GM19023 (cell line): Measurements from ENCODE around the gene CRYGS.
"Not testable (repeated sequence)": the region's sequence is repeated elsewhere in the genome, so short reads cannot be mapped to it uniquely, and the experiment has no call there.

Experiments
- ATAC-seq: cut with Tn5 transposase; IDR thresholded peaks from one replicate; pipeline ENCODE4 v1.9.1; 2021; ENCODE audit warnings: mild to moderate bottlenecking, moderate library complexity; ENCODE audit not compliant: unreplicated experiment

The CRYGS gene

DNA sequence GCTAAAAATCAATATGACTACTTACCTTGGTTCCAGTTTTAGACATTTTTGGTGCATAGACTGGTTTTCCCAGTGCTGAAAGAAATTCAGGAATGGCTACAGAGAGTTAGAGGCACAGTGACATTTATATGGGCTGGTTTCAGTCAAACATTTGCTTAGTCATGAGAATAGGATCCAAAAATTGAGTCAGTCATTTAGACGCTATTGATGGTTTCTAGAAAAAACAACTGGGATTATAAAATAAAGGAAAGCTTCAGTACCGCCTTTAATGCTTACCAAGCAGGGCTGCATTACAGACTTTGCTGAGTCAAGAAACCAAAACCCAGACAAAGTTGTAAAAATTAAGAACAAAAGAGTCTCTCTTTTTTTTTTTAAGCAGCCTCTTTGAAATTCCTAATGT lies at the start of gene CRYGS:
TSS of gene CRYGS (minus strand) at position 100 of the 400 bp plus-strand sequence. CDS start at position 46, 54 bp downstream.
- no peak for ATAC-seq

DNA sequence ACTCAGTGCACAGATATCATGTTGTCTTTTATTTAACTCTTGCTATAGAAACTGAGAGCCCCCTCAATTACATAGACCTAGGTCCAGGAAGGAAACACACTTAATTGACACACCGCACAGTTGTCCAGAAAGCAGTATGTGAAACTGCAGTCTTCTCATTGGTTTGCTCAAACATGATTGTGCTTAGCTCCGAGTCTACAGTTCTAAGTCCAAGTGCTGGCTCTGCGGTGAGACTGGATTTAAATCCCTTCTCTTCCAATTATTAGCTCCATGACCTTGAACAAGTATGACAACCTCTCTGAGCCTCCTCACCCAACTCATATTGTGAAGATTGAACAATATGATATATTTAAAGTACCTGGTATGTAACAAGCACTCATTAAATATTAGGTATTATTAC lies 49.7 kb upstream of the CRYGS start:
- ATAC-seq, result no peak

DNA sequence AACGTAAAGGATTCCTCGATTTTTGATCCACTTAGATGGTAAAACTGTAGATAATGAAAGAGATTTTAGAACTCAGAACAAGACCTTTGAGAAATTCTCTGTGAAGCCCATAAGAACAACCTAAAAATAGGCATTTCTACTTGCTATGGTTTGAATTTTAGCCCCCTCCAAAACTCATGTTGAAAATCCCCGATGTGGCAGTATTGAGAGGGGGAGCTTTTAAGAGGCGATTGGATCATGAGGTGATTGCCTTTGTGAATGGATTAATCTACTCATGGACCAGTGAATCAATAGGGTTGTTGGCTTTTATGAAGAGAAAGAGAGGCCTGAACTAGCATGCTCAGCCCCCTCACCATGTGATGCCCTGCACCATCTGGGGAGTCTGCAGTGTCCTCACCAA lies 48.5 kb upstream of the CRYGS start:
- ATAC-seq, result no peak

DNA sequence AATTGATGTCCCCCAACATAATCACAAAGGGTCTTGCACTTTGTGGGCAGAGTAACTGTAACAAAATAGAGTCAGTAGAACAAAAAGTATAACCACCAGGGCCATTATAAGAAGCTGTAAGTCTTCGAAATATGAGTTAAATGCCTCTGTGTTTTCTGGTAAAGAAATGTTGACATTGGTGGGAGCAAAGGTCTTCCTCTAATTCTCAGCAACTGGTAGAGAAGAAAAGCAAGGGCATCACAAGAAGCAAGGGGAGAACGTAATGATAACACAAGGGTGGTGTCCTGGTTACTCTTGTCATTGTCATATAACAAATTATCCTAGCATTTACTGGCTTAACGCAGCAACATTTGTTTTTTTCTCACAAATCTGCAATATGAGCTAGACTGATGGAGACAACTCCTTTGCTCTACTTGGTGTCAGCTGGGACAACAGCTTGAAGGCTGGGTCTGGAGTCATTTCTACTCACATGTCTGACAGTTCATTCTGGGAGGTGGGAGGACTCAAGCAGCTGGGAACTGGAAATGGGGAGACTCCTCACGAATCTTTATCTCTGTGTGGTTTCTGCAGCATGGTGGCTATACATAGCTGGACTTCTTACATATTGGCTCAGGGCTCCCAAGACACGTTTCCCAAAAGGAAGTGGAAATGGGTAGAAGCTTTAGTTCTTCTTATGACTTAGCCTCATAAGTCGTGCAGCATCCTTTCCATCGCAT lies 46.6 kb upstream of the CRYGS start:
- no peak for ATAC-seq

DNA sequence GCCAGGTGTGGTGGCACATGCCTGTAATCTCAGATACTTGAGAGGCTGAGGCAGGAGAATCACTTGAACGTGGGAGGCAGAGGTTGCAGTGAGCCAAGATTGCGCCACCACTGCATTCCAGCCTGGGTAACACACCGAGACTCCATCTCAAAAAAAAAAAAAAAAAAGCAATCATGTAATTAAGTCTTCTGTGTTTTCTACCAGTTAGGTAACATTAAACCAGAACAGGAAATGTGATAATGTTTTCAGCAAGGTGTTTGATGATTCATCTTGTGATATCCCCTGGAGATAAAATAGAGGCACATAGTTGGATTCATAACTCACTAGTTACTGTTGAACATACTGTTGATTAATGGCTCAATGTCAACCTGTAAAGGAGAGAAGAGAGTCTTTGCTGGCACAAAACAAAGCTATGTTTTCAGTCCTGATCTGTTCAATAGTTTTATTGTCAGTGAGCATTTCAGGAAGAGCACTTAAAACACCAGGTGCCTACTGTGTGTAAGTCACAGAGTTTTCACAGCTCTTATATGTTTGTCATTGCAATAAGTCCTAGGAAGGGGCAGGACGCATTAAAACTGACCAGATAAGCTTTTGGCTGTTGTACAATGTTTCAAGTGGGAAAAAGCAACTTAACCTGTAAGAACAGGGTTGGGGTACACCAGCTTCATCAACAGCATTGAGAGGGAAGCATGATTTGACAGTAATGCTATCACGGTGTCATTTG lies 45.8 kb upstream of the CRYGS start:
- no peak for ATAC-seq

DNA sequence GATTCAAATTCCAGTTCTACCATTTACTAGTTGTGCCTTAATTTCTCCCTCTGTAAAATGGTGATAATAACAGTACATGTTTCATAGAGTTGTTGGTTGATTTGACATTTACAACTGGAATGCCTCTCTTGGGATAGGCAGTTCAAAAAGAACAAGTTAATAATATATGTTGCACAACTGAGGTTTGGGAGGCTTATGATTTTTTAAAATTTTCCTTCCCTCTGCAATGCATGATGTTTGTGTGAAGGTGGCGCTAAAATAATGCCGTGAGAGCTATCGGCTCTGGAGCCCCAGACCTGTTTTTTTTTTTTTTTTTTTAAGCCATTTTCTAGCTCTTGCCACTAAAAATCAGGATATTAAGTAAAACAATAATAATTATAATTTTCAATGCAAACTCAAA lies 44.9 kb upstream of the CRYGS start:
- ATAC-seq, result no peak

DNA sequence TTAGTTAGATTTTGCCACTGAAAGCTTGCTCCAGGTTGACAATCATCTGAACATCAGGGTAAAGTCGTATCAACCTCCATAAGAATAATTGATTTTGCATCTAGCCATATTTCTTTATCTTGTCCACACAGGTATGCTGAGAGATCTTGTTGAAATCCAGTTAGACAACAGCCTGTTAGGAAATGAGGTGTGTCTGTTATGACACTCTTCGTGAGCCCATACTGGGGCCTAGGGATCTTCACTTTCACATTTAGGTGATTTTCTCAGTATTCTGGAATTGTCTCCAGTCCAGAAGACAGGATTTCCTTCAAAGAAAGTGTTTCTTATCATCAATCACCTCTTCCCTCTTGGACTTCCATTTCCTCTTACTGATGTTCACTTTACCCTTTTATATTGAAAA lies 44.5 kb upstream of the CRYGS start:
- no peak for ATAC-seq

DNA sequence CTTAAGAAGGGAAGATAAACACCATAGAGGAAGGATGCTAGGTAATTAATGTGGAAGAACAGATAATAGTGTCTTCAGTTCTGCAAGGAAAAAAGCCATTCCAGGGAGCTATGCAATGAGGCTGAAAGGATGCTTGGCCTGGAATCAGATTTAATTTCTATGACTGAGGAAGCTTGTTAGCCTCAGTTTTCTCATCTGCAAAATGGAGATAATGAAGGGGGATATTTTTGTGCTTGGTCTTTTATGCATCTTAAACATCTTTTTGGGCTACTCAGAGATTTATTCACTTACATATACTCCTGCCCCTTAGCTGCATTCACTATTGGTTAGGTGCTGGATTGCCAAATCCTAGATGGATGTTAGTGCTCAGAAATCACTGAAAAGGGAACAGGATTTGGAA lies 43.0 kb upstream of the CRYGS start:
- ATAC-seq, result no peak

DNA sequence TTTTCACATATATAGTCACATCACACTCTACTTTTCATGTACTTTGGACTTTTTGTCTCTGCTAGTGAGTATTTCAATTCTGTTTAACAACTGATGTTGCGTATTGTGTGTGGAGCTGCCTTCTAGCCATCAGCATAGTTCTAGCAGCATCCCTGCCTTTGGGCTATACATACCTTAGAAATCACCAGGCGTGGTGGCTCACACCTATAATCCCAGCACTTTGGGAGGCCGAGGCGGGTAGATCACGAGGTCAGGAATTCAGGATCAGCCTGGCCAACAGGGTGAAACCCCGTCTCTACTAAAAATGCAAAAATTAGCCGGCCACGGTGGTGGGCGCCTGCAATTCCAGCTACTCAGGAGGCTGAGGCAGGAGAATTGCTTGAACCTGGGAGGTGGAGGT lies 42.1 kb upstream of the CRYGS start:
- ATAC-seq, result not testable (repeated sequence)

DNA sequence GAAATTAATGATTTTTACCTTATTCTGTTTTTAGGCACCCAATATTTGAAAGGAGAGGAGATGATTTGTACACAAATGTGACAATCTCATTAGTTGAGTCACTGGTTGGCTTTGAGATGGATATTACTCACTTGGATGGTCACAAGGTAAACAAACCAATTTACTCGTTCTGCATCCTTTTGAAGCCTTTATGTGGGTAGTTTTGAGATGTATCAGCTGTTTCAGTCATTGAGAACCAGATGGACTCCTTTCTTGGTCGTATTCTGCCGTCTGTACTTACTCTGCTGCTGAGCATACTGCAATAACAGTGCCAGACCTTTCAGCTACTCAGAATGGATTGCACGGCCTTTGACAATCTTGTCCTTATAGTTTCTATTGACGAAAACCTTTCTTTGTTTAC lies 39.7 kb upstream of the CRYGS start:
- ATAC-seq, result no peak

DNA sequence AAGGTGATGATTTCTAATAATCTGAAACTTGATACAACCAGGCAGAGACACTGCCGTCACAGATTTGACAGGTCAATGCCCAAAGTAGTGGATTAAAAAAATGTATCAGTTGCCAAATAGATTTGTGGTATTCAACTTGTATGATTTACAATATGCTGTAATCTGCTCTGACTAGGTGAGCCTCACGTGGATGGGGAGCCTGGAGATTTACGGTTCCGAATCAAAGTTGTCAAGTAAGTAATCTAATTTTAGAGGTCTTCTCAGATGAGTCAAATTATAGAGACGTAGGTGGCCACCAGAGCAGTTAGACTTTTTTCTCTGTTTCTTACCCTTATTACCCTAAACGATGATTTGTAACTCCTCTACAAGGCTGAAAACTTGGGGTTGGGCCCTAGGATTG lies 38.4 kb upstream of the CRYGS start:
- ATAC-seq, result no peak

DNA sequence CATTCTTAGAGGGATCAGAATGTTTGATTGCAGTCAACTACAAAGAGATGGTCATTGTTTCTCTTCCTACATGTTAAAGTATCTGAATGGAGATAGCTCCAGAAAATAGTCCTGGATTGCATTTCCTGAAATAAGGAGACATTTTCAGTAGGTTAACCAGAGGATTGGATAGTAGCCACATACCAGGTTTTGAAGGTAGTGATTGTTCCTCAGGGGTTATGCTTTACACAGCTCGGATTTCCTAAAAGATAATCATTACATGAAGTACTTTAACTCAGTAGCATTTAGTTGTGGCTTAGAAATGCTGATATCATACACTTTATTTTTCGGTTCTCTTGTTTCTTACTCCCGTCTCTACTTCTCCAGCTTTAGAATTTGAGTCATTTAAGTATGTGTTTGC lies 36.6 kb upstream of the CRYGS start:
- no peak for ATAC-seq

DNA sequence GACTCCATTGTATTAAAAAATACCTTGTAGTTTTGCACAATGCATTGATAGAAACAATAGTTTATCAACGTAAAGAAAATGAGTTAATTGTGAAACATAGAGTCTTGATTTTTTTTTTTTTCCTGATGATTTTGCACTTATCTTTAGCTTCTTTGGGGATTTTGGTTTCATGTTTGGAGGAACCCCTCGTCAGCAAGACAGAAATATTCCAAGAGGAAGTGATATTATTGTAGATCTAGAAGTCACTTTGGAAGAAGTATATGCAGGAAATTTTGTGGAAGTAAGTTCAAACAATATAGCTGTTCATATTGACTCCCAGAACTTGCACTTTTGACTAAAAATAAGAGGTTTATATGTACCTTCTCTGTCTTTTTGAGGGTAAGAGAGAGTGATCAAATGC lies 33.3 kb upstream of the CRYGS start:
- no peak for ATAC-seq

DNA sequence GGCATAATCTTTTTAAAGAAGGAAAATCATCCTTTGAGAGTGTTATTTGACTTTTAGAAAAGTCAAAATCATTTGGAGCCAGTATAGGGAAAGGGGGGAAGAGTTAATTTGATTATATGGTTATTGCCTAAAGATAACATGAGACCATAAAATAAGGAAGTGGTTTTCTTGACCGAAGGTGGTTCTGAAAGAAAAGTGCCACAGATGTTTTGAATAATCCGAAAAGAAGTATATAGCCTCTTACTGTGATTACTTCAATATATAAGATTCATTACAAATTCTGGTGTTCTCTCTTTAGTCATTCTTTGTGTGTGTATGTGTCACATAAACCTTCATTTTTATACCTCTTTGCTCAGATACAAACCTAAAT lies 27.4 kb upstream of the CRYGS start:
- ATAC-seq, result no peak

DNA sequence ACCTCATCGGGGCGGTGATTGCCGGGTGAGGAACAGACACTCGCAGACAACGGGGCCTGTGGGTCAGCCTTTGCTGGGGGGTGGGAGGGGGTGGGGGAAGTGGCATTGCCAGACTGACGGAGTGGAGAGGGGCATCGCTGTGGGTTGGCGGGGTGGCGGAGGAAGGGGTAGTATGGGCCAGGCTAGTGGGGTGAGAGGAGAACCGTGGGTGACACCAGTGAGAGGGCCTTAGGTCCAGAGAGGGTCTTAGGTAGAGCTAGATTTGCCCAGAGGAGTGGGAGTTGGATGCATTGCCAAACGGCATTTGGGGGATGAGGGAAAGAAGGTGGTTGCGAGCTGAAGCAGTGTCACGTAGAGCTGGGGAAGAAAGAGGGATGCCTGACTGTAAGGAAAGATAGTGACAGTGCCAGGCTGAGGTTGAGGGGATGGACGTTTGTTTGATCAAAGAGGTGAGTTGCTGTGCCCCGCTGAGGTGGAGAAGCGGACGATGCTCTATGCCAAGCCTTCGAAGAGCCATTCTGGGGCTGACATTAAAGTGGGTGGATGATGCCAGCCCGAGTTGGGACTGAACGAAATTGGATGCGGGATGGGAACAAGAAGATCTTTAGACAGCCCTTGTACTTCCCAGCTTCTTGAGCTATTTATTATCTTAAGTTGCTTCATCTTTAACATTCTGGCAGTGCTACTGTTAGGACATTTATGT lies 26.9 kb upstream of the CRYGS start:
- ATAC-seq, result no peak

DNA sequence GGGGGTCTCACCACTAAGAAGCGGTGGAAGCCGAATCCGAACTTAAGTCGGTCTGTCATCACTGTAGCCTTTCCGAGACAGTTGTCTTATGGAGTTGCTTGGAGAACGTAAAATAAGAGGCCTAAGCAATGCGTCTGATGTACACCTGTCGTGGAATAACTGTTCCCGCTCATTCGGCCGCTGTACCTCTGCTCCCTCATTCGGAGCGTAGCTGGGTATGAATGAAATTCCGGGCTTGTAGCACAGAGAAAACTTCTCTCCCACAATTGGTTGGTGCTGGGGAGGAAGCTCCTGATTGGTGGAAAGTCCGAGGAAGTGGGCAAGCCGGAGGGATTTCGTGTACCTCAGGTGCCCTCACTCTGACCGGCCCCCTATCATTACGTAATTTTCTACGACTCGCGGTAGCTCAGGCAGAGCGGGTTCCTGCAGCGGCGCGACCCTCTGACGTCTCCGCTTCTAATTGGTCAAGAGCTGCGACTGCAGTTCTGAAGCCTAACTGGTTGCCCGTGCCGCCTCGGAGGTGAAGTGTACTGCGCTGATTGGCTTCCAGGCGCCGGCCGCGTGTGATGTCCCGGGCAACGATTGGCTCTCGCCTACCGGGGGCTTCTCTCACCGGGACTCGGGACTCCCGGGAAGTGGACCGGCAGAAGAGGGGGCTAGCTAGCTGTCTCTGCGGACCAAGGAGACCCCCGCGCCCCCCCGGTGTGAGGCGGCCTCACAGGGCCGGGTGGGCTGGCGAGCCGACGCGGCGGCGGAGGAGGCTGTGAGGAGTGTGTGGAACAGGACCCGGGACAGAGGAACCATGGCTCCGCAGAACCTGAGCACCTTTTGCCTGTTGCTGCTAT lies 26.1 kb upstream of the CRYGS start, which contains the start of gene DNAJB11:
TSS of gene DNAJB11 (plus strand) at position 625 of the 845 bp plus-strand sequence. CDS start at position 803, 178 bp downstream.
- peak; percentile 86 for ATAC-seq

DNA sequence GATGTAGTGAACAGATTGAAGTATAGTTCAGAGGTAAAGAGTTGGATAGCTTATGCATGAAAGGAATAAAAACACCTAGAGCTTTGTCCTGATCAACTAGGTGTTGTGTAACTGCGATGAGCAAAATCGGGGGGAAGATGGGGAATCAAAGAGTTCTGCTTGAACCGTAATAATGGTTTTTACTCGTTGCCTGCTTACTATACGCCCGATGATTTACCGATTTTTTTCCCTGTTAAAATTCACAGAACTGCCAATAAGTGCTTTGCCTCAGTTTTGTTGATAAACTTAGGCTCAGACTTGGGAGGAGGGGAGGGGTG lies 25.6 kb upstream of the CRYGS start:
- ATAC-seq, result no peak

DNA sequence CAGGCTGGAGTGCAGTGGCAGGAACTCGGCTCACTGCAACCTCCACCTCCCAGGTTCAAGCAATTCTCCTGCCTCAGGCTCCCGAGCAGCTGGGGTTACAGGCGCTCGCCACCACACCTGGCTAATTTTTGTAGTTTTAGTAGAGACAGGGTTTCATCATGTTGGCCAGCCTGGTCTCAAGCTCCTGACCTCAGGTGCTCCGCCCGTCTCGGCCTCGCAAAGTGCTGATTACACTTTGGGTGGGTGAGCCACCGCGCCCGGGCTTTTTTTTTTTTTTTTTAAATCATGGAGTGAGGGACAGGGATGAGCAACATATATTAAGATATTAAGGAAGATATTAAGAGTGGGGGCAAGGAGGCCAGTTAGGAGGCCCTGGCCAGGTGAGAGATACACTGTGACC lies 25.2 kb upstream of the CRYGS start:
- ATAC-seq, result not testable (repeated sequence)

DNA sequence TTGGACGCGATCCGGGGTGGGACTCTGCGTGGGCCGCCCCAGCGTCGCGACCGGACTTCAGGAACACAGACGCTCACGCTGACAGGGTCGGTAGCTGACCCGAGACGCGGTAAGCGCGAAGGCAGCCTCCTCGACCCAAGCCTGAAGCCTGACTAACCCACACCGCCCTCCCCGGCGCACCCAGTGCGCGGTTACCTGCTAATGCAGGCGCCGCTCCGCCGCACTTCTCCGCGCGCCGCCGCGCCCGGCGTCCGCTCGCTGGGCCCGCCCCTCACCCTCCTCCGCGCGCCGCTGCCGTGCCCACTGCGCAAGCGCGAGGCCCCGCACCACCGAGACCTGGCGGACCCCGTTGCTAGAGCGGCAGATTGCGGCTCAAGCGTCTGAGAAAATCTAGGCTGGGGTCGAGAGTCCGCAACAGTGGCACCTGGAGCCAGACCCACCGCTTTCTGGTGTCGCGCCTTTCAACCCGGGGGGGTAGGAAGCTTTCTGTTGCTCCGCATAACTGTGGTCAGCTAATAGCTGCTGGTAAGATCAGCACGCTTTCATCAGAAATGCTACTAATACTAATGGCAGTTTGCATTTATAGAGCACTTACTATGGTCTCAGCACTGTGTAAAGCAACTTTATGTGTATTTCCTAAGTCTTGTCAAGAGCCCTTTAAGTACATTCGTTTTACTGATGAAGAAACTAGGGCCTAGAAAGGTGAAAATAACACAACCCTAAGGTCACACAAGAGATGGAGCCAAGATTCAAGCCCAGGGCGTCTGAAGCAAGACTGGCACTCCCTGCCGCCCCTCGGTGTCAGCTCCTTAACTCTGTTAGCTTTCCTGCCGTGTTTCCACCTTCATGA lies 23.1 kb upstream of the CRYGS start, which contains the start of gene TBCCD1:
TSS of gene TBCCD1 (minus strand) at position 268 of the 850 bp plus-strand sequence. CDS start 3,010 bp downstream, outside the sequence.
- ATAC-seq, result peak; percentile 45

DNA sequence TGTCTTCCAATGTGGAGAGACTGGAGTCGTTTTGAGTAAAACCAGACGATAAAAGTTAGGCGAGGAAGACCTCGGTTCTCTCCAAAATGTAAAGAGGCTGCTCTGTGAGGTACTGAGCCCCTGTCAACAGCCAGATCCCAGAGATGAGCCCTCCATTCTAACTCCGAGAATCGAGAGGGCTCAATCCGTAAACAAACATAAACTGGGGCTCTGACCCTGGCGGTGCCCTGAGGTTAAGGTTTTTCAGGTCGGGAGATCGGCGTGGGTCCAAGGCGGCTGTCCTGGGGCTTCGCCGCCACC lies 22.5 kb upstream of the CRYGS start:
- ATAC-seq, result no peak
